ENCODE measurements around the gene B3GNT3.

Gene B3GNT3, protein sequence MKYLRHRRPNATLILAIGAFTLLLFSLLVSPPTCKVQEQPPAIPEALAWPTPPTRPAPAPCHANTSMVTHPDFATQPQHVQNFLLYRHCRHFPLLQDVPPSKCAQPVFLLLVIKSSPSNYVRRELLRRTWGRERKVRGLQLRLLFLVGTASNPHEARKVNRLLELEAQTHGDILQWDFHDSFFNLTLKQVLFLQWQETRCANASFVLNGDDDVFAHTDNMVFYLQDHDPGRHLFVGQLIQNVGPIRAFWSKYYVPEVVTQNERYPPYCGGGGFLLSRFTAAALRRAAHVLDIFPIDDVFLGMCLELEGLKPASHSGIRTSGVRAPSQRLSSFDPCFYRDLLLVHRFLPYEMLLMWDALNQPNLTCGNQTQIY
- total RNA-seq: 0.26 to 0.69 (median 0.58) reads per million in 3 donors

DNA sequence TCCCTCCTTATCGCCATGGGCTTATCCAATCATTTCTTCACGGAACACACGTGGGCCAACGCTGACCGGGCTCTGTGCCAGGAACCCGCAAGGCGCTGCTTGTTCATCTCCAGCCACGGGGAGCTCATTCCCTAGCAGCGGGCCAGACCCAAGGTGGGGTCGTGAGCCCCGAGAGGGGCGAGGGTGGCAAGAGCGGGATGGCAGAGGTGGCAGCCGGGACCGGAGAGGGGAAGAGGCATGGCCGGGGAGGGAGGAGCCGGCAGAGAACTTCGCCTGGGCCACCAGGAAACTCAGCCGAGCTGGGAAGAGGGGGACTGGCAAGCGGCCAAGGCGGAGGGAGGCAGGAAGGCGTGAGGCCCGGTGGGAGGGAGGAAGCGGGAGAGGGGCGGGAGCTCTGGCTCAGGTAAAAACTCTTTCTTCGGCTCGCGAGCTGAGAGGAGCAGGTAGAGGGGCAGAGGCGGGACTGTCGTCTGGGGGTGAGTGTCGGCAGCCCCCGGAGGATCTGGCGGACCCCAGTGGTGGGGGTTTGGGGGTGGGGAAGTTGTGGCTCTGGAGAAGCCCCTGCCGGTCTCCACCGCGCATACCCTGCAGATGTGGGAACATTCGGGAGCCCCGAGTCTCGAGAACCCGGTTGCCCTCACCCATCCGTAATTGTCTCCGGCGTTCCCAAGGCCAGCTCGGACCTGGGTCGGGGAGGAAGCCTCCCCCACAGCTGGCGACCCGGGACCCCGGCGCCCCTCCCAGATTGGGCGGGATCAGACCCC lies at the start of gene B3GNT3:
Gene B3GNT3 (plus strand): TSS at position 408 of the 764 bp plus-strand sequence. CDS start 12,670 bp downstream, outside the sequence.
- Histone ChIP-seq H3K9me3 (ENCODE audit: control insufficient read depth, low read length) (no peaks in the 10 kb centered on the region), H3K4me1 (ENCODE audit: control insufficient read depth, insufficient read depth, low read length, poor library complexity, severe bottlenecking) (peaks cover 29% of the 10 kb centered on the region), H3K27ac (ENCODE audit: insufficient read depth, low read length, poor library complexity, severe bottlenecking) (no peak within 1 kb of the TSS), H3K4me3 (ENCODE audit: insufficient read depth, low read depth, low read length, poor library complexity, severe bottlenecking) (peak within 1 kb of the TSS; percentile 48), H3K27me3 (replicated peaks; ENCODE audit: control insufficient read depth, insufficient read depth, low read length, poor library complexity, severe bottlenecking) (no peaks in the 10 kb centered on the region), H3K36me3 (ENCODE audit: control insufficient read depth, insufficient read depth, low read length) (no peaks in the 10 kb centered on the region)
- DNase-seq: peak in 1 of 3 donors; percentile 41

DNA sequence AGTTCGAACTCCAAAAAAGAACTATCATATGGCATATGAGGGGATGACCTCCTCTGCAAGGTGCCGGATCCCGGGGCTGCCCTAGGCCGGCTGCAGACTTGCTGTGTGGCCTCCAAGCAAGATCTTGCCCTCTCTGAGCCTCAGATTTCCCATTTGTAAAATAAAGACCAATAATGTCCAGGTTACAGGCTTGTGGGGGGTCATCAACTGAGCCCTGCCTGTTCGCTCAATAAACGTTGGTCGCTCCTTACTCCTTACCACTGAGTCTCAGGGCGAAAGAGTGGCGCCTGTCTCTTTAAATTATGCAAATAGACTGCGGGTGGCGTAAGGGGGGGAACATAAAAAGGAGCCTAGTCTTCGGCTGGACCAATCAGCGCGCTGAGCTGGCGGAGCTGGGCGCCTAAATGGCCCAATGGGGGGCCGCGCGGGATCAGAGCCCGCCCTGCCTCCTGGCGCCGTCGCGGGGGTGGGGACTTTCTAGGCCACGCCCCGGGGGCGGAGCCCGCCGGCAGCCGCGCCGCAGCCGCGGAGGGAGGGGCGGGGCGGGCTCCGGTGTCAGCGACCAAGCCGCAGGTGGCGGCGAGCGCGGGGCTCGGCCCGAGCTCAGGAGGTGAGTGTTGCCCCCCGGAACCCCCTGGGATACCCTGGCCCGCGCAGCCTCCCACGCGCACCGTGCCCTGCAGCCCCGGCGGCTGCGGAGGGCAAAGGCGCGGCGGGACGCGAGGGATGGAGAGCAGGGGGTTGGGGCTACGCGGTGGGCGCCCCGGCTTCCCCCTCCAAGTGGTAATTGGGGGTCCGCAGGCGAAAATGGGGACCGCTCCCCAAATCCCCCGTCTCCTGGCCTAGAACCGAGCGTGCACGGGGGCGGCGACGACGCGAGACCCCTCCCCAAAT lies 47.5 kb upstream of the B3GNT3 start:
- no peaks in the 10 kb centered on the region for H3K9me3 ChIP-seq (ENCODE audit: control insufficient read depth, low read length)
- H3K4me1 ChIP-seq (ENCODE audit: control insufficient read depth, insufficient read depth, low read length, poor library complexity, severe bottlenecking): peaks cover 33% of the 10 kb centered on the region
- peak overlapping the region; percentile 60 for H3K27ac ChIP-seq (ENCODE audit: insufficient read depth, low read length, poor library complexity, severe bottlenecking)
- no peaks in the 10 kb centered on the region for H3K27me3 ChIP-seq (replicated peaks; ENCODE audit: control insufficient read depth, insufficient read depth, low read length, poor library complexity, severe bottlenecking)
- DNase-seq: peak; percentile 89 to 92 (median 91)
- H3K4me3 ChIP-seq (ENCODE audit: insufficient read depth, low read depth, low read length, poor library complexity, severe bottlenecking): peak overlapping the region; percentile 77
- H3K36me3 ChIP-seq (ENCODE audit: control insufficient read depth, insufficient read depth, low read length): no peaks in the 10 kb centered on the region

DNA sequence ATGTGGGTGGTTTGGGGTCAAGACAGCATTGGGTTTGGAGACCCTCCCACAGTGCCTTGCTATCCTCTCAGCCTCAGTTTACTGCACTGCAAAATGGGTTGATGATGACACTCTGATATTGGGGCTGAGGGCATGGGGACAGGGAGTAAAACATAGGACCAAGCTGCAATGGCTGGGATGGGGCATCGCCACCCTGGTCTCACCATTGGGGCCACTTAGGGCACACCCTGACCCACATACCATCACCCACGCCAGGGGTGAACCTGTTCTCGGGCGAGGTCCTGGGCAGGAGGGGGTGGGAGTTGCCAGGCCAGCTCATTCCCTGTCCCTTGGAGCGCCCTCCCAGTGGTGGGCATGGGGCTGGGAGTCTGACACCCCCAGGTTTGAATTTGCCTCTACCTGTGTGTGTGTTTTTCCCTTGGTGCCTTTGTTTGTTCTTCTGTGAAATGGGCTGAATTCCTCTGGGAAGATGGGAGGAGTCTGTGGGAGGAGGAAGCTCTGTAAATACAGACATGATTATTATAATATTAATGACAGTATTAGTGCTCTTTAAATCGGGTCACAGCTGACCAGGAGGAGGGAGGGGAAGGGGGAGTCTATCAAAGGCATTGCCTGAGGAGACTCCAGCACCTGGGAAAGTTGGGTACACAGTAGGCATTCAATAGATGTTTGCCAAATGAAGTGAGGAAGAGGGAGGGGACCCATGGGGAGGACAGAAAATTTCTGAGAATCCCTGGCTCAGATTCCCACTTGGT lies 45.9 kb upstream of the B3GNT3 start:
- no peaks in the 10 kb centered on the region for H3K9me3 ChIP-seq (ENCODE audit: control insufficient read depth, low read length)
- H3K36me3 ChIP-seq (ENCODE audit: control insufficient read depth, insufficient read depth, low read length): peaks cover 2% of the 10 kb centered on the region
- peak overlapping the region; percentile 53 for H3K27ac ChIP-seq (ENCODE audit: insufficient read depth, low read length, poor library complexity, severe bottlenecking)
- H3K27me3 ChIP-seq (replicated peaks; ENCODE audit: control insufficient read depth, insufficient read depth, low read length, poor library complexity, severe bottlenecking): no peaks in the 10 kb centered on the region
- no peak for DNase-seq
- peaks cover 39% of the 10 kb centered on the region for H3K4me1 ChIP-seq (ENCODE audit: control insufficient read depth, insufficient read depth, low read length, poor library complexity, severe bottlenecking)
- H3K4me3 ChIP-seq (ENCODE audit: insufficient read depth, low read depth, low read length, poor library complexity, severe bottlenecking): no peak overlapping the region

DNA sequence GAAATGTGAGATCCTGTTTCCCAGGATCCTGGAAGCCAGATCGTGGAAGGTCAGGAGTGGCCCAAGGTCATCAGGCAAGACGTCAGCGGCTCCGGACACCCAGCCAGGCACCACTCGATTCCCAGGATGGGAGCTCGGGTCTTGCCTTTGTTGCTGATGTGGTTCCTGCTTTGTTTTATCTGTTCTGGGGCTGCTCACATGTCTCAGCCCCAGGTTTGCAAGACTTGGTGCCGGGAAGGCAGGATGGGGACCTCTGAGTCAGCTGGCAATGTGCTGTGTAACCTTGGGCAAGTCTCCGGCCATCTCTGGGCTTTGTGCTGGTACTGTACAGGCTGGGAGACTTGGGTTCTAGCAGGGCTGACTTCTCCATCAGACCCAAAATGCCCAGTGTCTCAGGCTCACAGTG lies 45.0 kb upstream of the B3GNT3 start:
- peak overlapping the region; percentile 56 for H3K4me3 ChIP-seq (ENCODE audit: insufficient read depth, low read depth, low read length, poor library complexity, severe bottlenecking)
- H3K27ac ChIP-seq (ENCODE audit: insufficient read depth, low read length, poor library complexity, severe bottlenecking): peak overlapping the region; percentile 53
- no peaks in the 10 kb centered on the region for H3K27me3 ChIP-seq (replicated peaks; ENCODE audit: control insufficient read depth, insufficient read depth, low read length, poor library complexity, severe bottlenecking)
- DNase-seq: no peak
- H3K4me1 ChIP-seq (ENCODE audit: control insufficient read depth, insufficient read depth, low read length, poor library complexity, severe bottlenecking): peaks cover 44% of the 10 kb centered on the region
- H3K9me3 ChIP-seq (ENCODE audit: control insufficient read depth, low read length): no peaks in the 10 kb centered on the region
- H3K36me3 ChIP-seq (ENCODE audit: control insufficient read depth, insufficient read depth, low read length): peaks cover 11% of the 10 kb centered on the region

DNA sequence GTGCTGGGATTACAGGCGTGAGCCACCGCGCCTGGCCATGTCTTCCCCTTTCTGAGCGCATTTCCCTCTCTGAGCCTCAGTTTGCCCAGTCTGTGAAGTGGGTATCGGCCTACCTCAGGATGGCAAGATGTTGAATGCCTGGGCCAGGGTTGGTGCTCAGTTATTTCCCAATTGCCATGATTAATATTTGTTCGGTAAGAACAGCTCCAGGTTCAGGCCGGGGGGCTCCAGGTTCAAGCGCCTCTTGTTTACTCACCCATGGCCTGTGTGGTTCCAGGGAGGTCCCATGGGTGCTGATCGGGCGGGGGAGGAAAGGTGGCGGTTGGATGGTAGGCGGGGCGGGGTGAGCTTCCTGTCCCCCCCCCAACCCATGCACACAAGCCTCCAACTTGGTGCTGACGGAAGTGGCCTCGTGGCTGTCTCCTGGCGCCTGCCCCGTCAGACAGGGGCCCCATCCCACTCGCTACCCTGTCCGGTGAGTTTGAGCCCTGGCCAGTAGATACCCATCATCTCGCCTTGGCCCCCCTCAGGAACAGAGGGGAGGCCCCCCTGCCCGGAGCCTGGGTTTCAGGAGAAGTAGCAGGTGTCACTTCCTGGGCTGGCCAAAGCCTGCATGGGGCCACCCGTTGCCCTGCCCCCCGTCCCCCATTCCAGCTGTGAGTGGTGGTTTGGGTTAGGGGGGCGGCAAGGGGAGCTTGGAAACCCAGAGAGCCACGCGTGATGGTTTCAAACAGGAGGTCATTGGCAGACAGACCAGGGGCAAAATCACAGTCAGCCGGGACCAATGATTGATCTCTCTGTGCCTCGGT lies 43.6 kb upstream of the B3GNT3 start, which contains the start of gene FCHO1:
Gene FCHO1 (plus strand): TSS at position 375 of the 809 bp plus-strand sequence. CDS start 3,688 bp downstream, outside the sequence.
- Histone ChIP-seq H3K4me1 (ENCODE audit: control insufficient read depth, insufficient read depth, low read length, poor library complexity, severe bottlenecking) (peaks cover 55% of the 10 kb centered on the region), H3K4me3 (ENCODE audit: insufficient read depth, low read depth, low read length, poor library complexity, severe bottlenecking) (peak within 1 kb of the TSS; percentile 56), H3K27me3 (replicated peaks; ENCODE audit: control insufficient read depth, insufficient read depth, low read length, poor library complexity, severe bottlenecking) (no peaks in the 10 kb centered on the region), H3K9me3 (ENCODE audit: control insufficient read depth, low read length) (no peaks in the 10 kb centered on the region), H3K27ac (ENCODE audit: insufficient read depth, low read length, poor library complexity, severe bottlenecking) (peak within 1 kb of the TSS; percentile 85), H3K36me3 (ENCODE audit: control insufficient read depth, insufficient read depth, low read length) (peaks cover 24% of the 10 kb centered on the region)
- DNase-seq: peak; percentile 78 to 83 (median 80)

DNA sequence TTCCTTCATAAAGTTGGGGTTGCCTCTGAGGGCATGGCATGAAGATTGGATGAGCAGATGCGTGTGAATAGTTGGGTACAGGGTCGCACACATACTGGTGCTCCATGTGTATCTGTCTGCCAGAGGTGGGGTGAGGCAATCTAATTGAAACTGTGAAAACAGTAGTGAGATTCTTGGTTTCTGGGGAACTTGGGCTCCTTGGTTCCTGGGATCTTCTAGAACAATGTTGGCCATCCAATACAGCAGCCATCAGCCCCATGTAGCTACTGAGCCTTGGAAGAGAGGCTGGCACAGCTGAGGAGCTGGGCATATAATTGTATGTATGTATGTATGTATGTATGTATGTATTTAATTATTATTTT lies 43.0 kb upstream of the B3GNT3 start:
- Histone ChIP-seq H3K36me3 (ENCODE audit: control insufficient read depth, insufficient read depth, low read length) (peaks cover 29% of the 10 kb centered on the region), H3K9me3 (ENCODE audit: control insufficient read depth, low read length) (no peaks in the 10 kb centered on the region), H3K4me1 (ENCODE audit: control insufficient read depth, insufficient read depth, low read length, poor library complexity, severe bottlenecking) (peaks cover 55% of the 10 kb centered on the region), H3K27me3 (replicated peaks; ENCODE audit: control insufficient read depth, insufficient read depth, low read length, poor library complexity, severe bottlenecking) (no peaks in the 10 kb centered on the region), H3K27ac (ENCODE audit: insufficient read depth, low read length, poor library complexity, severe bottlenecking) (peak overlapping the region; percentile 85), H3K4me3 (ENCODE audit: insufficient read depth, low read depth, low read length, poor library complexity, severe bottlenecking) (peak overlapping the region; percentile 56)
- no peak for DNase-seq

DNA sequence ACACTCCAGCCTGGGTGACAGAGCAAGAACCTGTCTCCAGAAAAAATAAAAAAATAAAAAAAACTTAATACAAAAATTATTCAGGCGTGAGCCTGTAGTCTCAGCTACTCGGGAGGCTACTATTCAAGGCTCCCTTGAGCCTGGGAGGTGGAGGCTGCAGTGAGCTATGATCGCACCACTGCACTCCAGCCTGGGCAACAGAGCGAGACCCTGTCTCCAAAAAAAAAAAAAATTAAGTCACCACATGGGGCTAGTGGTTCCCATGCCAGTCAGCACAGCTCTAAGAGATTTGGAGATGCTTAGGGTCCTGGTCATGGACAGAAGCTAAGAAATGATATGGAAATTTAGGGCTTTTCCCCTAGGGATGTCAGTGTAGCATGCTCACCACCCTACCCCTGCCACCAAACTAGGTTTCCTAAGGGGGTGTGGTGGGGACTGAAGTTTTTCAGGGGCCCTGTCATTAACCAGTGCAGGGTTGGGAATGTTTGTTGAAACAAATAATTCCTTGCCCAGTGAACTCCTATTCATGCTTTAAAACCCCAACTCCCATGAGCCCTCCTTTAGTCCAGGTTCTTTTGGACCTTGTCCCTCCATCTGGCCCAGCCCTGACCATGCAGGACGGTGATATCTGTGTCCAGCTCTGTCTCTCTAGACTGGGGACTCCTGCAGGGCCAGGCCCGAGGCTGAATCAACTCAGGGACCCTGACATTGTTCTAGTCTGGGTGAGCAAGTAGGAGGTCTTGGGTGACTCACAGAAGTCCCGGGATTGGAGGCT lies 41.9 kb upstream of the B3GNT3 start:
- DNase-seq: no peak
- Histone ChIP-seq H3K4me3 (ENCODE audit: insufficient read depth, low read depth, low read length, poor library complexity, severe bottlenecking) (no peak overlapping the region), H3K27me3 (replicated peaks; ENCODE audit: control insufficient read depth, insufficient read depth, low read length, poor library complexity, severe bottlenecking) (no peaks in the 10 kb centered on the region), H3K36me3 (ENCODE audit: control insufficient read depth, insufficient read depth, low read length) (peaks cover 34% of the 10 kb centered on the region), H3K9me3 (ENCODE audit: control insufficient read depth, low read length) (no peaks in the 10 kb centered on the region), H3K27ac (ENCODE audit: insufficient read depth, low read length, poor library complexity, severe bottlenecking) (no peak overlapping the region), H3K4me1 (ENCODE audit: control insufficient read depth, insufficient read depth, low read length, poor library complexity, severe bottlenecking) (peaks cover 52% of the 10 kb centered on the region)

DNA sequence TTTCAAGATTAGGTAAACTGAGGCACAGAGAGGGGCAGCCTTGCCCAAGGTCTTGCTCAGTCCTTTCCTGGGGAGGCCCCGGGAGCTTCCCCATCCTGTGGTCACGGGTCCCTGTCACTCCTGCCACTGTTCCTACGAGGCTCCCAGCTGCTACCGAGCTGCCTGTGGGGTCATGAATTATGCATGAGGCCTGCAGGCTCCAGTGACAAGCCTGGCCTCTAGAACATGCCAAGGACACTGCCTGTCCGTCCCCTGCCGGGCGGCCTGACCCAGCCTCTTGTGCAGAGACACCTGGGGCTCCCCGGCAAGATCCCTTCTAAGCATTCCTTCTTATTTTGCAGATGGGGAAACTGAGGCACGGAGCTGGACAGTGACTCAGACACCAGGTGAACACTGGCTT lies 41.0 kb upstream of the B3GNT3 start:
- Histone ChIP-seq H3K4me1 (ENCODE audit: control insufficient read depth, insufficient read depth, low read length, poor library complexity, severe bottlenecking) (peaks cover 44% of the 10 kb centered on the region), H3K4me3 (ENCODE audit: insufficient read depth, low read depth, low read length, poor library complexity, severe bottlenecking) (no peak overlapping the region), H3K27ac (ENCODE audit: insufficient read depth, low read length, poor library complexity, severe bottlenecking) (no peak overlapping the region), H3K27me3 (replicated peaks; ENCODE audit: control insufficient read depth, insufficient read depth, low read length, poor library complexity, severe bottlenecking) (no peaks in the 10 kb centered on the region), H3K9me3 (ENCODE audit: control insufficient read depth, low read length) (no peaks in the 10 kb centered on the region), H3K36me3 (ENCODE audit: control insufficient read depth, insufficient read depth, low read length) (peaks cover 37% of the 10 kb centered on the region)
- no peak for DNase-seq
